ENCODE data around the gene RNF222.
"Not testable (repeated sequence)": the region's sequence is repeated elsewhere in the genome, so short reads cannot be mapped to it uniquely, and the experiment has no call there.

The RNF222 gene

DNA sequence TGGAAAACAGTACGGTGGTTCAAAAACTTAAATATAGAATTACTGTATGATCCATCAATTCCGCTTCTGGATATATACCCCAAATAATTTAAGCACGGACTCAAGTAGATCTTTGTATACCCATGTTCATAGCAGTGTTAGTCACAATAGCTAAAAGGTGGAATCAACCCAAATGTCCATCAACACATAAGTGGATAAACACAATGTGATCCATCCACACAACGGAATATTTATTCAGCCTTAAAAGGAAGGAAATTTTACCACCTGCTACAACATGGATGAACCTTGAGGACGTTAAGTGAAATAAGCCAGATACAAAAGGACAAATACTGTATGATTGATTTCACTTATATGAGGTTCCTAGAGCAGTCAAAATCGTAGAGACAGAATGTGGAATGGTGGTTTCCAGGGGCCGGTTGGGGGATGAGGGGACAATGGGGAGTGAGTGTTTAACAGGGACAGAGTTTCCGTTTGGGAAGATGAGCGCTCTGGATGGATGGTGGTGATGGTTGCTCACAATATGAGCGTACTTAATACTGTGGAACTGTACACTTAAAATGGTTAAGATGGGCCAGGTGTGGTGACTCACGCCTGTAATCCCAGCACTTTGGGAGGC, 5.4 kb upstream of the RNF222 start:
- DNase-seq (ENCODE audit: insufficient read length, low spot score) (no peak), FAIRE-seq (no peak)
- TF ChIP-seq, protein P1, sequence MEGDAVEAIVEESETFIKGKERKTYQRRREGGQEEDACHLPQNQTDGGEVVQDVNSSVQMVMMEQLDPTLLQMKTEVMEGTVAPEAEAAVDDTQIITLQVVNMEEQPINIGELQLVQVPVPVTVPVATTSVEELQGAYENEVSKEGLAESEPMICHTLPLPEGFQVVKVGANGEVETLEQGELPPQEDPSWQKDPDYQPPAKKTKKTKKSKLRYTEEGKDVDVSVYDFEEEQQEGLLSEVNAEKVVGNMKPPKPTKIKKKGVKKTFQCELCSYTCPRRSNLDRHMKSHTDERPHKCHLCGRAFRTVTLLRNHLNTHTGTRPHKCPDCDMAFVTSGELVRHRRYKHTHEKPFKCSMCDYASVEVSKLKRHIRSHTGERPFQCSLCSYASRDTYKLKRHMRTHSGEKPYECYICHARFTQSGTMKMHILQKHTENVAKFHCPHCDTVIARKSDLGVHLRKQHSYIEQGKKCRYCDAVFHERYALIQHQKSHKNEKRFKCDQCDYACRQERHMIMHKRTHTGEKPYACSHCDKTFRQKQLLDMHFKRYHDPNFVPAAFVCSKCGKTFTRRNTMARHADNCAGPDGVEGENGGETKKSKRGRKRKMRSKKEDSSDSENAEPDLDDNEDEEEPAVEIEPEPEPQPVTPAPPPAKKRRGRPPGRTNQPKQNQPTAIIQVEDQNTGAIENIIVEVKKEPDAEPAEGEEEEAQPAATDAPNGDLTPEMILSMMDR (IDR thresholded peaks at IDR 0.05; ENCODE audit: insufficient read depth, missing control alignments) = no peak

GRCh38 chr17:8401107-8401506, 3.5 kb upstream of the RNF222 start:
- TF ChIP-seq, protein P1 (IDR thresholded peaks at IDR 0.05; ENCODE audit: insufficient read depth, missing control alignments) = no peak
- FAIRE-seq (no peak), DNase-seq (ENCODE audit: insufficient read length, low spot score) (no peak)

DNA sequence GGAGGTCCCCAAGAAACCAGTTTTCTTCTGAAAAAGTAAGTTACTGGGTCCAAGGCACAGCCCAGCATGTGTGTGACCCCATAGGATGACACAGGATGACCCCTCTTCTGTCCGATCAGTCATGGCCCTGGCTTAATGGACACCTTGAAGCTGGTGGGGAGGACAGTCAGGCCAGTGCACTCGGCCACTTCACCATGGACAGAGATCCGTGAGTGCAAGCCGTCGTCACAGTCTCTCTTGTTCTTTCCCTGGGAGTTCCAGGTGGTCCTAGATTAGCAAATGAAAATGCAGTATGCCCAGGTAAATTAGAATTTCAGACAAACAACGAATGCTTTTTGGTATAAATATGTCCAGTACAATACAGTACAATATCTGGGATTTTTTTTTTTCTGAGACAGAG, 1.4 kb upstream of the RNF222 start:
- FAIRE-seq = no peak
- TF ChIP-seq, protein P1 (IDR thresholded peaks at IDR 0.05; ENCODE audit: insufficient read depth, missing control alignments) = no peak
- DNase-seq (ENCODE audit: insufficient read length, low spot score) = no peak

- not testable (repeated sequence) for DNase-seq (ENCODE audit: insufficient read length, low spot score); FAIRE-seq
Observed at GRCh38 chr17:8394497-8394896, 3.1 kb downstream of the RNF222 start.

DNA sequence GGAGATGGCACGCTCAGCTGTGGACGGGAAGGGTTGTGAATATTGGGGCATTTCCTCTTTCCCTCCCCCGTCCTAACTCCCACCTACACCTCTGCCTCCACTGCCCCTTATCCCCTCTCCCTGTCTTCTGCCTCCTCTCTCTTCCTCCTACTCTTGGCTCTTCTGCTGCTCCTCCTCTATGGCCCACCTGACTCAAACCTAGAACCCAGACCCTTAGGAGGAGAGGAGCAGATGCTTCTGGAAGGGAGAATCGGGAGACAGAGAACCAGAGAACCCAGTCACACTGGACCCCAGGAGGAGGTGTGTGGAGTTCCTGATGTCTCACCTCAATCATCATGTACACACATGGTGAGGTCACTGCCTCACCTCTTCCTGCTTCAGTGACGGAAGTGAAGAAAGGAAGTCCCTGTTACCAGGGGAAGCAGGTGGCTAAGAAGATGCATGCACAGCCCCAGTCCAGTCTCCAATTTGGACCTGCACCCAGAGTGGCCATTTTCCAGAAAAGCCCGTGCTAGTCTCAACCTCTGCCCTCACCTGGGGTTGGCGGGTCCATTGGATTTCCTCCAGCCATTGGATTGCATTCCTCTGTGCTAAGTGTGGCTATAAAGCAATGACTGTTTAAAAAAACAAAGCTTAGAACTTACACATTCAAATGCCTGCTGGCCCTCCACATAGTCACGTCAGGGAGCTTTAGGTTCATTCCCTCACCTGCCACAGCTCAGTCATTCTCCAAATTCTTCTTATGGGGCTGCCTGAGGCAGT, 4.0 kb downstream of the RNF222 start:
- DNase-seq (ENCODE audit: insufficient read length, low spot score) (no peak), FAIRE-seq (no peak)
- TF ChIP-seq, protein P1 (IDR thresholded peaks at IDR 0.05; ENCODE audit: insufficient read depth, missing control alignments) = no peak

- FAIRE-seq = no peak
- TF ChIP-seq, protein P1 (IDR thresholded peaks at IDR 0.05; ENCODE audit: insufficient read depth, missing control alignments) = no peak
- no peak for DNase-seq (ENCODE audit: insufficient read length, low spot score)
Observed at GRCh38 chr17:8392674-8393469, 4.8 kb downstream of the RNF222 start.

DNA sequence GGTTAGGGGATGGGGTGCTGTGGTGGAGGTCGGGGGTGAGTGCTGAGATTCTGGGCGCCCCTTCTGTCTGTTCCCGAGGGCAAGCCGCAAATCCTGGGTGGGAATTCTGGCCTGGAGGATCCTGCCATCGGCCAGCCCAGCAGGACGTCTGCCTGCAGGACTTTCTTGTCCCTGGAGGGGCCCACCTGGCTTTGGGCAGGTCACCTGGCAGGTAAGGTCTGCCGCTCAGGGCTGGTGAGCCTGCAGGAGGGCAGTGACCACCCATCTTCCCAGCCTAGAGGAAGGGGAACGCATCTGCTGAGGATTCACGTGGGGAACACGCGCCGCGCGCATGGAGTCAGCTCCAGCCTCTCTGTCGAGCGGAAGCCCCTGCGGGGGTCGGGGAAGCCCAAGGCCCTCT, 5.4 kb downstream of the RNF222 start:
- DNase-seq (ENCODE audit: insufficient read length, low spot score) = no peak
- TF ChIP-seq, protein P1 (IDR thresholded peaks at IDR 0.05; ENCODE audit: insufficient read depth, missing control alignments) = no peak
- no peak for FAIRE-seq
